Measurements from ENCODE around the gene CFAP65. TPM values are rescaled to one million over a fixed set of nuclear protein-coding genes. Genes with fewer than 3 reads are reported as not detected.

Gene CFAP65
- polyA plus RNA-seq, 1 donor (not counting 4 experiments of a cell fraction or from before 2014, with no cell fraction given), result not detected

- no peak for FAIRE-seq
- DNase-seq (ENCODE audit: low read depth, low spot score), result no peak
- no peak overlapping the region for H2AFZ ChIP-seq (ENCODE audit: control insufficient read depth, low read length)
- no peaks in the 10 kb centered on the region for H3K4me1 ChIP-seq (ENCODE audit: control insufficient read depth, extremely low read depth, insufficient read depth, low read length)
- H3K36me3 ChIP-seq (ENCODE audit: control insufficient read depth in 2 of 2, extremely low read depth in 1 of 2, insufficient read depth in 2 of 2, low read length in 2 of 2), result no peaks in the 10 kb centered on the region
- H4K20me1 ChIP-seq (ENCODE audit: control insufficient read depth, extremely low read depth, insufficient read depth, low read length), result no peaks in the 10 kb centered on the region
- H3K9me1 ChIP-seq (ENCODE audit: control insufficient read depth, extremely low read depth, insufficient read depth, low read length), result no peaks in the 10 kb centered on the region
- H3K9ac ChIP-seq (ENCODE audit: control insufficient read depth, extremely low read depth, insufficient read depth, low read length), result no peak overlapping the region
- H3K4me3 ChIP-seq (ENCODE audit: control insufficient read depth in 2 of 3, extremely low read depth in 1 of 3, insufficient read depth in 2 of 3, low read depth in 1 of 3, low read length in 3 of 3), result no peak overlapping the region
- peaks cover 24% of the 10 kb centered on the region for H3K27me3 ChIP-seq (ENCODE audit: control insufficient read depth, extremely low read depth, insufficient read depth, low read length)
- no peaks in the 10 kb centered on the region for H3K79me2 ChIP-seq (ENCODE audit: control insufficient read depth, insufficient read depth, low read length)
- dilution Hi-C loops (cut with MboI; ENCODE audit: extremely low pct_ligation_motif_present, low sequenced_read_pairs), result no loop called here
- no peaks in the 10 kb centered on the region for H3K9me3 ChIP-seq (ENCODE audit: control insufficient read depth, low read depth, low read length)
- H3K4me2 ChIP-seq (ENCODE audit: control insufficient read depth, extremely low read depth, insufficient read depth, low read depth, low read length), result no peak overlapping the region
- TF ChIP-seq CTCF (optimal IDR thresholded peaks at IDR 0.05 in 1 of 3, IDR thresholded peaks at IDR 0.05 in 1 of 3, conservative IDR thresholded peaks at IDR 0.05 in 1 of 3; ENCODE audit: extremely low read depth in 1 of 3, insufficient read depth in 2 of 3, low read length in 3 of 3), result no peak
- no peak for TF ChIP-seq EZH2 (IDR thresholded peaks at IDR 0.05; ENCODE audit: low read length)
- no peak overlapping the region for H3K27ac ChIP-seq (ENCODE audit: control insufficient read depth, insufficient read depth, low read length)
These were observed 2.7 kb downstream of the CFAP65 start for GRCh38 chr2:219038600-219038999.

- dilution Hi-C loops (cut with MboI; ENCODE audit: extremely low pct_ligation_motif_present, low sequenced_read_pairs), result no loop called here
- DNase-seq (ENCODE audit: low read depth, low spot score), result no peak
These were observed 3.4 kb downstream of the CFAP65 start for GRCh38 chr2:219037783-219038499.

More at GRCh38 chr2:219037783-219038499, 3.4 kb downstream of the CFAP65 start:
- Histone ChIP-seq H3K4me1 (ENCODE audit: control insufficient read depth, extremely low read depth, insufficient read depth, low read length) (no peaks in the 10 kb centered on the region), H2AFZ (ENCODE audit: control insufficient read depth, low read length) (no peak overlapping the region), H4K20me1 (ENCODE audit: control insufficient read depth, extremely low read depth, insufficient read depth, low read length) (no peaks in the 10 kb centered on the region), H3K9ac (ENCODE audit: control insufficient read depth, extremely low read depth, insufficient read depth, low read length) (no peak overlapping the region), H3K27ac (ENCODE audit: control insufficient read depth, insufficient read depth, low read length) (no peak overlapping the region), H3K36me3 (ENCODE audit: control insufficient read depth in 2 of 2, extremely low read depth in 1 of 2, insufficient read depth in 2 of 2, low read length in 2 of 2) (no peaks in the 10 kb centered on the region), H3K27me3 (ENCODE audit: control insufficient read depth, extremely low read depth, insufficient read depth, low read length) (peaks cover 24% of the 10 kb centered on the region), H3K9me3 (ENCODE audit: control insufficient read depth, low read depth, low read length) (no peaks in the 10 kb centered on the region), H3K9me1 (ENCODE audit: control insufficient read depth, extremely low read depth, insufficient read depth, low read length) (no peaks in the 10 kb centered on the region), H3K4me2 (ENCODE audit: control insufficient read depth, extremely low read depth, insufficient read depth, low read depth, low read length) (no peak overlapping the region), H3K4me3 (ENCODE audit: control insufficient read depth in 2 of 3, extremely low read depth in 1 of 3, insufficient read depth in 2 of 3, low read depth in 1 of 3, low read length in 3 of 3) (no peak overlapping the region), H3K79me2 (ENCODE audit: control insufficient read depth, insufficient read depth, low read length) (no peaks in the 10 kb centered on the region)
- TF ChIP-seq CTCF (optimal IDR thresholded peaks at IDR 0.05 in 1 of 3, IDR thresholded peaks at IDR 0.05 in 1 of 3, conservative IDR thresholded peaks at IDR 0.05 in 1 of 3; ENCODE audit: extremely low read depth in 1 of 3, insufficient read depth in 2 of 3, low read length in 3 of 3) (no peak), EZH2 (IDR thresholded peaks at IDR 0.05; ENCODE audit: low read length) (no peak)
- no peak for FAIRE-seq

All from keratinocyte (primary cell).